ENCODE measurements around the gene OSBP2.

OSBP2 gene

DNA sequence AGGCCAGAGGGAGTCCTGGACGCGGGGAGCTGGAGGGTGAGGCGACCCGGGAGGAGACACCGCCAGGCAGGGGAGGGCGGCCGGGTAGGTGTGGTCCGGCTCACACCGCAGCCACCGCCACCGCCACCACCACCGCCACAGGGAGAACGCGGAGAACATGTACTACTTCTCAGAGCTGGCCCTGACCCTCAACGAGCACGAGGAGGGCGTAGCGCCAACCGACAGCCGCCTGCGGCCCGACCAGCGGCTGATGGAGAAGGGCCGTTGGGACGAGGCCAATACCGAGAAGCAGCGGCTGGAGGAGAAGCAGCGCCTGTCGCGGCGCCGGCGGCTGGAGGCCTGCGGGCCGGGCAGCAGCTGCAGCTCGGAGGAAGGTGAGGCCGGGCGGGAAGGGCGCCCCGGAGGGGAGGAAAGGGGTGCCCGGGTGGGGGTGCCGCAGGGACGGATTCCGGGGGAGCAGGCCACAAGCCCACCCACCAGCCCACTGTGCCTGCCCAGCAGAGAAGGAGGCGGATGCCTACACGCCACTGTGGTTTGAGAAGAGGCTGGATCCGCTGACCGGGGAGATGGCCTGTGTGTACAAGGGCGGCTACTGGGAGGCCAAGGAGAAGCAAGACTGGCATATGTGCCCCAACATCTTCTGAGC lies 211.1 kb downstream of the OSBP2 start:
- no peak for DNase-seq (ENCODE audit: low read depth, low spot score)
- TF ChIP-seq, protein P1, sequence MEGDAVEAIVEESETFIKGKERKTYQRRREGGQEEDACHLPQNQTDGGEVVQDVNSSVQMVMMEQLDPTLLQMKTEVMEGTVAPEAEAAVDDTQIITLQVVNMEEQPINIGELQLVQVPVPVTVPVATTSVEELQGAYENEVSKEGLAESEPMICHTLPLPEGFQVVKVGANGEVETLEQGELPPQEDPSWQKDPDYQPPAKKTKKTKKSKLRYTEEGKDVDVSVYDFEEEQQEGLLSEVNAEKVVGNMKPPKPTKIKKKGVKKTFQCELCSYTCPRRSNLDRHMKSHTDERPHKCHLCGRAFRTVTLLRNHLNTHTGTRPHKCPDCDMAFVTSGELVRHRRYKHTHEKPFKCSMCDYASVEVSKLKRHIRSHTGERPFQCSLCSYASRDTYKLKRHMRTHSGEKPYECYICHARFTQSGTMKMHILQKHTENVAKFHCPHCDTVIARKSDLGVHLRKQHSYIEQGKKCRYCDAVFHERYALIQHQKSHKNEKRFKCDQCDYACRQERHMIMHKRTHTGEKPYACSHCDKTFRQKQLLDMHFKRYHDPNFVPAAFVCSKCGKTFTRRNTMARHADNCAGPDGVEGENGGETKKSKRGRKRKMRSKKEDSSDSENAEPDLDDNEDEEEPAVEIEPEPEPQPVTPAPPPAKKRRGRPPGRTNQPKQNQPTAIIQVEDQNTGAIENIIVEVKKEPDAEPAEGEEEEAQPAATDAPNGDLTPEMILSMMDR (IDR thresholded peaks at IDR 0.05; ENCODE audit: low read depth, low read length) = no peak
- in situ Hi-C loops (cut with HindIII; ENCODE audit: low sequenced_read_pairs) = no loop called here
- H3K4me3 ChIP-seq (ENCODE audit: low read depth, low read length) = no peak overlapping the region

DNA sequence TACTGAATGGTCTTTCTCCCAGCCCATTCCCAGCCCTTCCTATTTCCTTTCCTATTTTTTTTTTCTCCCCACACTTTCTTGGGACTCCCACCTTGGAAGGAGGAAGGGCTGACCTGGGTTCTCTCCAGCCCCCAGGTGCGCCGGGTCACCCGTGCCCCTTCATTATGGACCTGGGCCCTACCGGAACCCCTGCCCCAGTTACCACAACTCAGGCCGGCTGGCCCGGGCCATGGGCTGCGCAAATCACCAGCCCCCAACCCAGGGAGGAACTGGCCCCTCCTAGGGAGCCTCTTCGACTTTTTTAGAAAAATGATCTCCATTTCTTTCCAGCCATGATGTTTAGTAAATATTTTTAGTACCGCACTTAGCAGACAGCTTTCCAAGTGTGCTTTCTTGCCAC lies 211.7 kb downstream of the OSBP2 start:
- in situ Hi-C loops (cut with HindIII; ENCODE audit: low sequenced_read_pairs) = no loop called here
- H3K4me3 ChIP-seq (ENCODE audit: low read depth, low read length) = no peak overlapping the region
- TF ChIP-seq, protein P1 (IDR thresholded peaks at IDR 0.05; ENCODE audit: low read depth, low read length) = no peak
- DNase-seq (ENCODE audit: low read depth, low spot score) = no peak

DNA sequence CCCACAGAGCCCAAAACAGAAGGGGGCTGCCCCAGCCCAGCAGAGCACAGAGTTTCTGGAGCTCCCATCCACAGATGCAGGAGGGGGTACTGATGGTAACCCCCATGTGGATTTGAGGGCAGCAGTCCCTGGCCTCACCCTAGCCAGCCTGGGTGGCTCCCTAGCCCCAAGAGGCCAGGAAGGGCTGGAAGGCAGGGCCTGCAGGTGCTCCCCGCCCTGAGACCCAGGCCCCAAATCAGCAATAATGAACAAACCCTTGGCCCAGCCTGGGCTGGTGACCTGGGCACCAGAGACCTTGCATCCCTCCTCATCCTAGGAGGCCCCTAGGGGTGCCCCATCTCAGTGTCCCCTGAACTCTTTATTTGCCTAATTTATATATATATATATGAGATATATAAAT lies 212.3 kb downstream of the OSBP2 start:
- no peak for DNase-seq (ENCODE audit: low read depth, low spot score)
- H3K4me3 ChIP-seq (ENCODE audit: low read depth, low read length) = no peak overlapping the region
- TF ChIP-seq, protein P1 (IDR thresholded peaks at IDR 0.05; ENCODE audit: low read depth, low read length) = no peak
- in situ Hi-C loops (cut with HindIII; ENCODE audit: low sequenced_read_pairs) = no loop called here

DNA sequence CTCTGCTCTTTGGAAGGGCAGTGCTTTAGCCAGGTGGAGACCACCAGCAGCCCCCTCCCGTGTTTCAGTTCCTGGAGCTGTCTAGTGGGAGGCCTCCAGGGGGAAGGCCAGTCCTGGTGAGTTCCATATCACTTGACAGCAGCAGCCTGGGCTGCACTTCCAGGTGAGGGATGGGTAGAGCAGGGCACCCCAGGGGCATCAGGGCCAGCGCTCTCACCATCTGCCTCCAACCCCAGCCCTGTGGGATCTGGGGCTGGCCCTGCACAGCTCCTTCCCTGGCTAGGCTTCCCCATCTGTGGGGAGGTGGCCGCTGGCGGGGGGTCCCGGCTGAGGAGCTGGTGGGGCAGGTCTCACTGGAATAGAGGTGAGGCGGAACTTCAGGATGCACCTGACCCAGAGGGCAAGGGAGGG lies 213.4 kb downstream of the OSBP2 start:
- in situ Hi-C loops (cut with HindIII; ENCODE audit: low sequenced_read_pairs) = no loop called here
- DNase-seq (ENCODE audit: low read depth, low spot score) = no peak
- no peak overlapping the region for H3K4me3 ChIP-seq (ENCODE audit: low read depth, low read length)
- TF ChIP-seq, protein P1 (IDR thresholded peaks at IDR 0.05; ENCODE audit: low read depth, low read length) = no peak

DNA sequence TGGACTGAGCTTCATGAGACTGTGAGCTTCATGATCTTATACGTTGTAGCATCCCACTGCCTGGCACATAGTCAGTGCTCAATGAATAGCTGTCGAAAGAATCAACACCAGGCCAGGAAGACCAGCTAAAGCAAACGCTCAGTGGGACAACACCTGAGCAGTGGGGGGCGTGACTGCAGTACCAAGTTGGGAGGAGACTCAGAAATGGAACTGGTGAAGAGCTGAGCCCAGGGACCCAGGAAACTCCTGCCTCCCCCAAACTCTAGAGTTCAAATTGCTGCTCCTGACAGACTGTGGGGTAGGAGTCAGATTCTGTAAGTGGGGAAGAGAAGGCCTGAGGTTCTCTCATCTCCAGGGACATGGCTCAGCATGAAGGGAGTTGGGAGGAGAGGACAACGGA lies 214.6 kb downstream of the OSBP2 start:
- no peak for DNase-seq (ENCODE audit: low read depth, low spot score)
- in situ Hi-C loops (cut with HindIII; ENCODE audit: low sequenced_read_pairs) = no loop called here
- TF ChIP-seq, protein P1 (IDR thresholded peaks at IDR 0.05; ENCODE audit: low read depth, low read length) = no peak
- H3K4me3 ChIP-seq (ENCODE audit: low read depth, low read length) = no peak overlapping the region

DNA sequence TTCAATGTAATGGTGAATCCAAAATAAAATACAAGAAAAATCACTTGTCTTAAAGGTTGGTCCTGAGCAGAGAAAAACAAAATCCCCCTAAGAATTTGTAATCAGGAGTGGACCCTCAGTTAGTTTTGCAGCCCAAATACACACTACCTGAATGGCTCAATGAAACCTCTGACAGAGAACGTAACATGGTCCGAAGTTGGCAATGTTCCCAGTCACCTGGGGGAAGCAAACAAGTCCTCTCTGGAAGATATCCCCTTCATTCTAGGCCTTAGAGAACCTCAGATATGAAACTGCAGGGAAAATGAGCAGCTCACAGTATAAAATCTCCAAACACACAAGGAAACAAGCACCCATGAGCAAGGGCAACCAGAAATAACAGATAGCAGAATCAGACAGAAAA lies 215.7 kb downstream of the OSBP2 start:
- no peak for DNase-seq (ENCODE audit: low read depth, low spot score)
- H3K4me3 ChIP-seq (ENCODE audit: low read depth, low read length) = no peak overlapping the region
- in situ Hi-C loops (cut with HindIII; ENCODE audit: low sequenced_read_pairs) = no loop called here
- TF ChIP-seq, protein P1 (IDR thresholded peaks at IDR 0.05; ENCODE audit: low read depth, low read length) = no peak
